Measurements from ENCODE around the gene COX19. TPM values are rescaled to one million over a fixed set of nuclear protein-coding genes. Genes with fewer than 3 reads are reported as not detected.
A peak's percentile ranks its signal among the peaks of the same experiment; 100 is the strongest.

COX19 gene
- 10 to 100 TPM in 2 of 4 donors, 1 to 10 TPM in 2; 6.3 to 13.3 (median 9.7) TPM for total RNA-seq

- under 1% methylated on average over 28 of the region's 78 CpGs for WGBS
- peak; percentile 96 for DNase-seq (ENCODE audit: extremely low spot score)
- H3K4me3 ChIP-seq: peak within 1 kb of the TSS; percentile 88 to 99 (median 97)
- peaks cover 27 to 36% (median 33%) of the 10 kb centered on the region in 4 donors for H3K36me3 ChIP-seq
- H3K9me3 ChIP-seq: no peaks in the 10 kb centered on the region
- peak in 1 of 3 experiments; percentile 24 for TF ChIP-seq CTCF (IDR thresholded peaks at IDR 0.05)
- TF ChIP-seq EP300 (IDR thresholded peaks at IDR 0.05): no peak
- TF ChIP-seq POLR2A (IDR thresholded peaks at IDR 0.05; ENCODE audit: low read depth): peak; percentile 82
- peak; percentile 92 to 94 for TF ChIP-seq POLR2AphosphoS5 (IDR thresholded peaks at IDR 0.05)
- peak within 1 kb of the TSS; percentile 90 to 99 (median 96) for H3K27ac ChIP-seq (replicated peaks in 1 of 4)
- intact Hi-C loops (cut with DNase I): no loop called here
- H3K4me1 ChIP-seq: peaks cover 32 to 55% (median 48%) of the 10 kb centered on the region in 4 donors
- H3K27me3 ChIP-seq: no peaks in the 10 kb centered on the region
Observed at GRCh38 chr7:974820-975681, at the start of gene COX19. Gene COX19, minus strand, starts transcription at chr7:975549. Its CDS starts 40 bp downstream, at chr7:975509.

DNA sequence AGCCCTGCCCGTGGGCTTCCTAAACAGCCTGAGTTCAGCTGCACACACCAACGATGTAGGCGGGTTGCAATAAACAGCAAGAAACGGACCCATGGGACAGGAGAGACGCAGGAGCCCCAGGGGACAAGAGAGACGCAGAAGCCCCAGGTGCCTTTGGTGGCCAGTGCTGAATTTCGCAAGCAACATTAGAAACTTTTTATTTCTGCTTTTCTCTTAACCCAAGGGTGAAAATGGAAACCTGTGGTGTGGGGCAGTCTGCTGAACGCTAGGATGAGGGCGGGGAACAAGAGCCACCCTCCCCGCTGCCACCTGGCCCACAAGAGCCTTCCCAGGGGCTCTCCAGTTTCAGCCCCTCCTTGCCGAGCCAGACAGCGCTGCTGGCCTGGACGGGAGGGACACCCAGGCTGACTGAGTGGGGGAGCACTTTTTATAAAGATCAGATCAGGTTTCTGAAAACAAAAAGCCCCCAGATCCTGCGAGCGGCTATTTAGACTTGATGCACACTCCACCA, 49.0 kb upstream of the COX19 start:
- no peak overlapping the region for H3K27ac ChIP-seq (replicated peaks in 1 of 4)
- 83% methylated on average over 14 of the region's 15 CpGs for WGBS
- H3K4me3 ChIP-seq: no peak overlapping the region
- DNase-seq (ENCODE audit: extremely low spot score): no peak
- peaks cover 15 to 63% (median 45%) of the 10 kb centered on the region in 4 donors for H3K4me1 ChIP-seq
- H3K36me3 ChIP-seq: peaks cover 0 to 58% (median 40%) of the 10 kb centered on the region in 4 donors
- H3K9me3 ChIP-seq: no peaks in the 10 kb centered on the region
- no peaks in the 10 kb centered on the region for H3K27me3 ChIP-seq
- intact Hi-C loops (cut with DNase I): no loop called here
- no peak for TF ChIP-seq CTCF (IDR thresholded peaks at IDR 0.05)
- TF ChIP-seq EP300 (IDR thresholded peaks at IDR 0.05): no peak
- TF ChIP-seq POLR2A (IDR thresholded peaks at IDR 0.05; ENCODE audit: low read depth): no peak
- TF ChIP-seq POLR2AphosphoS5 (IDR thresholded peaks at IDR 0.05): no peak

DNA sequence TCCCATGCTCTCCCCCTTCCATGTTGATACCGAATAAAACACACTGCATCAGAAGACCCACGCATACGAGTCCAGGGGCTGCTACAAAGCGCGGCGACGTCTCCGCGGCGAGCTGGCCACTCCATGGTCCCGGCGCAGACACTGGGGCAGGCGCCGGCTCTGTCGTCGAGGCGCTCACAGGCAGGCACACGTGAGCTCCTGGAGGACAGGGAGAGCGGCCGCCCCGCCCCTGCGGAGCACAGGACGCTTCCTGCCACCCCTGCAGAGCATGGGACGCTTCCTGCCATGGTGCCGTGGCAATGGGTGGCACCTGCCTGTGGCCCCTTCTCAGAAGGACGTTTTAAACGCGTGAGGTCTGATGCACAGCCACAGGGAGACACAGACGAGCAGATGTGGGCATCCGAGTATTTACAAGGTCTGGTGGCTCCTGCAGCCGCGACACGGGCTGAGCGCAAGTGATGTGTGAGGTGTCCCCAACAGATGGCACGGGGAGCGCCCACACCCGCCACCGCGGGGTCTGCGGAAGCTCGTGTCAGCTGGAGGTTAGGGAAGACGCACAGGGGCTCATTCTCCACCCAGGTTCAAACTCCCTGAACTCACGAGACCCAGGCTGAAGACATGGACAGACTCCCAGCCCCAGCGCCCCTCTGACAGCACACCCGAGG, 47.6 kb upstream of the COX19 start:
- intact Hi-C loops (cut with DNase I): no loop called here
- Histone ChIP-seq H3K27me3 (no peaks in the 10 kb centered on the region), H3K36me3 (peaks cover 0 to 73% (median 48%) of the 10 kb centered on the region in 4 donors), H3K4me3 (no peak overlapping the region), H3K27ac (replicated peaks in 1 of 4) (no peak overlapping the region), H3K9me3 (no peaks in the 10 kb centered on the region), H3K4me1 (peaks cover 7 to 51% (median 34%) of the 10 kb centered on the region in 4 donors)
- no peak for TF ChIP-seq CTCF (IDR thresholded peaks at IDR 0.05)
- TF ChIP-seq EP300 (IDR thresholded peaks at IDR 0.05): no peak
- 94% methylated on average over 21 of the region's 45 CpGs for WGBS
- no peak for DNase-seq (ENCODE audit: extremely low spot score)

DNA sequence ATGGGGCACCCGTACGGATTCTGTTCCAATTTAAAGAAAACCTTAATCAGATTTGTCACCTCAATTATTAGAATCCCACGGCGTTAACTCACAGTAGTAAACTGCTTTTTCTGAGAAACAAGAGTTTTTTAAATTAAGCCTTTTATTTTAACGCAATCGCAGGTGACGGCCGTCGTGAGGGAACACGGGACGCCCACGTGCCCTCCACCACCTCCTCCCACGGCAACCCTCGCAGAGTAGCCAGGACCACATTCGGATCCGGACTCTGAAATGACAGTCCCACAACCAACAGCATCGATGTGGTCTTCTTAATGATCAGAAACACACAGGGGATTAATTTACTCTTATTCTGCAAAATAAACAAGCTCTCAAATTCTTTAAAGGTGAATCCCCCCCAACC, 47.0 kb upstream of the COX19 start:
- H3K4me1 ChIP-seq: peaks cover 6 to 48% (median 29%) of the 10 kb centered on the region in 4 donors
- no peak for DNase-seq (ENCODE audit: extremely low spot score)
- H3K27ac ChIP-seq (replicated peaks in 1 of 4): no peak overlapping the region
- TF ChIP-seq EP300 (IDR thresholded peaks at IDR 0.05) (no peak), POLR2A (IDR thresholded peaks at IDR 0.05; ENCODE audit: low read depth) (no peak), CTCF (IDR thresholded peaks at IDR 0.05) (no peak), POLR2AphosphoS5 (IDR thresholded peaks at IDR 0.05) (no peak)
- H3K27me3 ChIP-seq: no peaks in the 10 kb centered on the region
- peaks cover 0 to 76% (median 50%) of the 10 kb centered on the region in 4 donors for H3K36me3 ChIP-seq
- H3K9me3 ChIP-seq: no peaks in the 10 kb centered on the region
- whole genome bisulfite sequencing: 94% methylated on average over 17 of the region's 17 CpGs
- no peak overlapping the region for H3K4me3 ChIP-seq
- intact Hi-C loops (cut with DNase I): no loop called here
